Activated gamma-delta T cell (primary cell): ENCODE results near the gene POU2F1.
"Not testable (repeated sequence)": the region's sequence is repeated elsewhere in the genome, so short reads cannot be mapped to it uniquely, and the experiment has no call there.

Experiments
- DNase-seq: peaks from one replicate; lab custom pipeline; 2025; lab: John Stamatoyannopoulos, UW

The POU2F1 gene

DNA sequence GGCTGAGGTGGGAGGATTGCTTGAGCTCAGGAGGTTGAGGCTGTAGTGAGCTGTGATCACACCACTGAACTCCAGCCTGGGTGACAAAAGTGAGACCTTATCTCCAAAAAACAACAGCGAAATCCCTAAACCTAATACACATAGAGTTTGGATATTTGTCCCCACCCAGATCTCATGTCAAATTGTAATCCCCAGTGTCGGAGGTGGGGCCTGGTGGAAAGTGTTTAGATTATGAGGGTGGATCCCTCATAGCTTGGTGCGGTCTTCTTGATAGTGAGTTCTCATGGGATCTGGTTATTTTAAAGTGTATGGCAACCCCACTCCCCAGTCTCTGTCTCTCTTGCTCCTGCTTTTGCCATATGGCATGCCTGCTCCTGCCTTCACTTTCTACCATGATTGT is 94.0 kb downstream of the POU2F1 start:
- no peak for DNase-seq

- no peak for DNase-seq
Measured at GRCh38 chr1:167317463-167317862, 96.8 kb downstream of the POU2F1 start.

DNA sequence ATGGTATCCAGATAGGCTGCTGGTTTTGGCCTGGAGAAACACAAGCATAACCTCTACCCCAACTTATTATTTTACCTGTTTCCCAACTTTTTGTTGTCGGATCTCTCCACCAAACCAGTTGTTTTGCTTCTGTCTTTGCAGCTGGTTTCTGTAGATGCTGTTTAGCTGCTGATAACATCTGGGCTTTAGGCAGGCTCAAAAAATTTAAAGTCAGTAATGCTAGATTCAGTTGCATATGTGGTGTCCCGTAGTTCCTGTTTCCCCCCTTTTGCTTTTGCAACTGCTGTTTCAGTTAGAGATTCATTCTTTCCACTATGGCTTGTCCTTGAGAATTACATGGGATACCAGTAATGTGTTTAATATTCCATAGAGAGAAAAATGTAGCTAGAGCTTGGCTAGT is 98.5 kb downstream of the POU2F1 start:
- DNase-seq = not testable (repeated sequence)

DNA sequence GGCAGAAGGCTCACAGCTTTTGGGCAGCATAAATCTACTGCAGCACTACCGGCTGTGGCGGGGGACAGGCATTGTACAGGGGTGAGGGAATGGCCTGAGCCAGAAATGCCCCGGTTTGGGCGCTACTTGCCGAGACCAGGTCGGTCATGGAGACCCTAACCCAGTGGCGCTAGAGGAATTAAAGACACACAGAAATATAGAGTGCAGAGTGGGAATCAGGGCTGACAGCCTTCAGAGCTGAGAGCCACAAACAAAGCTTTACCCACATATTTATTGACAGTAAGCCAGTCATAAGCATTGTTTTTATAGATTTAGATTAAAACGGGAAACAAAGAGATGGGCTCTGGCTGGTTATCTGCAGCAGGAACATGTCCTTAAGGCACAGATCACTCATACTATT is 101.8 kb downstream of the POU2F1 start:
- no peak for DNase-seq

DNA sequence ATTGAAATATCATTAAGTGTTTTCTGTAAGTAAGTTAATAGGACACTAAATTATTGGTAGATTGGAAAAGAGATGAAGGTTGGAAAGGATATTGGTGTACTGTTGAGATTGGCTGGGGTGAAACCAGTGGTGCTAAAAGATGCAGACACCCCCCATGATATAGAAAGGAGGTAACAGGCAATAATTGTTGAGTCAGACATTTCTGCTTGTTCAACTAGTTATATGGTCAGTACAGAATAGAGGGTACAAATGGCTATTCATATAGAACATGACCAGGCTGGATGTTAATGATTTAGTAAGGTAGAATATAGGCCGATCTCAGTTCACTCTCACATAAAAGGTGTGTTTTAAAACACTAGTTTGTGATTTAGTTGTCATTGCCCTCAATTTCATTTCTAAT is 104.5 kb downstream of the POU2F1 start:
- no peak for DNase-seq

GRCh38 chr1:167328306-167328815 is 107.7 kb downstream of the POU2F1 start:
- DNase-seq = no peak

- no peak for DNase-seq
Measured at GRCh38 chr1:167328816-167329483, 108.3 kb downstream of the POU2F1 start.

DNA sequence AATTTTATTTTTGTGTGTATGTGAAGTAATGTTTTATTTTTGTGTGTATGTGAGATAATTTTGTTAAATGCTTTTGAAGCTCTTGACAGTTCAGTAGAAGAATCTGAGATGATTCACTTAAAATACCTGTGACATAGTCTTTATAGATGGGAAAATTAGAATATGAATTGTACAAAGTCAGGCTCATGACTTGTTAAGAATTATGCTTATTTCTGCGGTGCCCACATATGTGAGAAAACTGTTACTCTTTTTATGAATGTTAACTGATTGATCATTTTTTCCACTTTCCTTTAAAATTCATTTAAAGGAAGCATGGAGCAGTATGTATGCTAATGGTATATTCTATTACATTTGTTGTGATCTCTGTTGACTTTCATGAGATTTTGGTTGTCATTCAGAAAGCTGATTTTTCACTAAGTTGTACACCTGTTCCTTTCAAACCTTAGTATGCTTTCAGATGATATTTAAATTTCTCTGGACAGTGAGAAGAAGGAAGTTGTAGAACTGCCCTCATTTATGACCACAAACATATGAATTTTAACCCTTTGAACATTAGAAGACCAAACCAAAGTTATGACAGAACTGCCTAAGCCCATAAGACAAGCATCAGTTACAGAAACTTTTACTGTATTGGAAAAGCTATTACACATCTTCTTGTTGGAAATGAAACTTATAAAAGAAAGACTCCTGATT is 110.1 kb downstream of the POU2F1 start:
- DNase-seq = no peak

DNA sequence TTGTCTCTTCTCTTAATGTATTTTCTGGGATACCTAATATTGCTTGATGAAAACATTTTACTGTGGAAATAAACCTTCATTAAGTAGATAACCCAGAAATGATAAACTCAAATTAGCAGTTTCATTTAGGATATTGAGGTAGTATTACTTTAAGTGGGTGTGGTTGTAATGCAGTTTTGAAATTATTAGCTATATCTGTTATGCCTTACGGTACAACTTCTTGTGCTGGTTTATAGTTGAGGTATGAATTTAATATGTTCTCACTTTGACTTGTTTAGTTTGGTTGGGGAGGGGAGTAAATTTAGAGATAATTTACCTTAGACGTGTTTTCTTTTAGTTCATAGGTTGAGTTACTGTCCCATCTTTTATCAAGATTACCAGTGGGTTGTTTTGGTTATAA is 111.0 kb downstream of the POU2F1 start:
- DNase-seq = no peak

DNA sequence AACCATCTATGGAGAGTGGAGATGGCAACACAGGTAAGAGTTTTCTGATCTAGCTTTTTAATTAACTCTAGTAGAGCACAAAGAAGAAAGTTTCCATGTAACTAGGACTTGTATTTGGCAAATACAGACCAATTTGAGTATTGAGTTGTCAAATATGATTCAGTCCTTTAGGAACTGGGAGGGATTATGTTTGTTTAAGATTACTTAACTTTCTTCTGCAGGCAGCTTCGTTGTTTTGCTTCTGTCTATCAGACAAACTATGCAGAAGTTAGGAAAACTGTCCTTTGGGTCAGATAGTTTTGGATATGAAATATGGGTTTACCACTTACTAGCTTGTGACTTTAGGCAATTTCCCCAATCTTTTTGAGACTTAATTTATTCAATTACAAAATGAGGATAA is 111.8 kb downstream of the POU2F1 start:
- DNase-seq = no peak

DNA sequence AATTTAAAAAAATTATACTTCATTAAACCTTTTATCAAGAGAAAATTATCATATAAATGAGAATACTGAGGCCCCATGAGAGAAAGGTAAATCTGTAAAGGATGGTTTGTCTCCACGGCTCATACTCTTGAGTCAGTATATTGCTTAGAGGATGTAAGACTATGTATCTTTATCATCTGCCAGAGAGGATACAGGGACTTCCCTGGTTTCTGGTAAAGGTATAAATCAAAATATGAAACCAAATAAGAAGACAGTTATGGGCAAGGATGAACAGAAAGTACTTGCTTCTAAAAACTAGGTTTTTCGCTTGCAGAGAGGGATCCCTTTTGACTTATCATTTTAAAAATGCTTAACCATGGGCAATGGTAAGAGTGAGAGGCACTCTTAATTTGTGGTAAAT is 112.4 kb downstream of the POU2F1 start:
- DNase-seq = no peak

DNA sequence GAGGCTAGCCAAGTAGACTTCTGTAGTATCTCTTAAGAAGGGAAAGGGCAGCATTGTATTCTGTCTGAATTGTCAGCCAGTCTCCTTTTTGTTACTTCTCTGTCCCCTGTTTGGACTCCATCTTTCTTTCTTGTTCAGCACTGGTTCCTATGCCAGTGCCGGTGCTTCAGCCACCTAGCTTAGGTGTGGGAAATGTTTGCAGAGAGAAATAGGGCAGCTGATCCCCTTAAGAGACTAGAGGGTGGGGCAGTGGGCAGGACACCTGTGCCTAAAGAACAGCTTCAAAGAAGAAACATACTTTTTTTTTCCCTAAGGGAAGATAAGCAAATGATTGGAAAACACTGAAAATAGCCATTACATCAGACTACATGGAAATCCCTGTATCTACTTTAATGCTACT is 113.0 kb downstream of the POU2F1 start:
- DNase-seq = no peak

GRCh38 chr1:167339405-167339804 is 118.7 kb downstream of the POU2F1 start:
- DNase-seq = no peak

DNA sequence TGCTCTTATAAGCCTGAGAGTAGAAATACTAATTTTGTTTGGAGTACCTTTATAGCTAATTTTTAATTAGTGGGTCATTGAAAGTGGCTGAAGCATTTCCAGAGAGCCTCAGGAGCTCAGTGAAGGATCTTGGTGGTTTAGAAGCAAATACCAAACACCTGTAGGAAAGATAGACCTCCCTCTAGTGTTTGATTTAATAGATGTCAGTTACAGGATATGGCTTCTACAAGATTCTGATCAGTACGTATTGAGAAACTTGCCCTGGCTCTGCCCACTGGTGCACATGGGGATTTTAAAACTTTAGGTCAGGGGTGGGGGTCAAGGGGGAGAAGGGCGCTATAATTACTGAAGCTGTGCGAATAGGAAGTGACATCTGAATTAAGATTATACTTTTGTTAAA is 122.2 kb downstream of the POU2F1 start:
- DNase-seq = no peak

- no peak for DNase-seq
Measured at GRCh38 chr1:167344112-167344511, 123.4 kb downstream of the POU2F1 start.

DNA sequence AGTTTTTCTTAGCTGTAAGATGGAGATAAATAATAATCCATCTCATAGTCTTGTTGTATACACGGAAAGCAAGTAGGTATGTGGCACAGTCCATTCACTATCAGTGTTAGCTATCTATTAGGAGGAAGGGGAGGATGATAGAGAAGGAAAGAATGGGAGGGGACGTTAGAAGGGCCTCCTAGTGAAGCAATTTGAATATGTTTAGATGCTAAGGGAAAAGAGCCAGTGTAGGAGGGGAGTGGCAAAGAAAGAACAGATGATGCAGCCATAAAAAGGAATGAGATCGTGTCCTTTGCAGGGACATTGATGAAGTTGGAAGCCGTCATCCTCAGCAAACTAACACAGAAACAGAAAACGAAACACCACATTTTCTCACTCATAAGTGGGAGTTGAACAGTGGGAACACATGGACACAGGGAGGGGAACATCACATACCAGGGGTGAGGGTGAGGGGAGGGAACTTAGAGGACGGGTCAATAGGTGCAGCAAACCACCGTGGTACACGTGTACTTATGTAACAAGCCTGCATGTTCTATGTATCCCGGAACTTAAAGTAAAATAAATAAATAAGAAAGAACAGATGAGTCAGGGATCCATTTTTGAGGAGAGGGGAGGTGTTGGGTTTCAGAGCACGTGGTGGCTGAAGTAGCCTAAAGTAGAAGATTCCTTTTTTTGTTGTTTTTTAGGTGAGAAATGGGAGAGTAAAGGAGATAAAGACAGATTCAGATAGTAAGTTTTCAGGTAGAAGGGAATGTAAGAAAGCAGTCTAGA is 124.1 kb downstream of the POU2F1 start:
- no peak for DNase-seq

DNA sequence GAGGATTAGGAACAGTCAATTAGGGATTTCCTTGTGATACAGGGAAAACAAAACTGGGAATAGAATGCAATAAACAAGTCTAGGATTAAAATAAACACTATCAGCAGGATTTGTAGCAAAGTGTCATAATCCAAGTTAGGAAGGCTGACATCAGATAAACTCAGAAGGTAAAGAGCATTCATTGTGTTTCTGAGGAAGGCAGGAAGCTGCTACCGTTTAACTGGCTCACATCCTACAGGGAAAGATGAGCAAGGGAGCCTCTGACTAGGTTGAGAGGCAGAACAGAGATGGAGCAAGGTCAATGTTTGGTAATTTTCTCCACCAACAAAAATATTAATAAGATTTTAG is 124.7 kb downstream of the POU2F1 start:
- DNase-seq = no peak

DNA sequence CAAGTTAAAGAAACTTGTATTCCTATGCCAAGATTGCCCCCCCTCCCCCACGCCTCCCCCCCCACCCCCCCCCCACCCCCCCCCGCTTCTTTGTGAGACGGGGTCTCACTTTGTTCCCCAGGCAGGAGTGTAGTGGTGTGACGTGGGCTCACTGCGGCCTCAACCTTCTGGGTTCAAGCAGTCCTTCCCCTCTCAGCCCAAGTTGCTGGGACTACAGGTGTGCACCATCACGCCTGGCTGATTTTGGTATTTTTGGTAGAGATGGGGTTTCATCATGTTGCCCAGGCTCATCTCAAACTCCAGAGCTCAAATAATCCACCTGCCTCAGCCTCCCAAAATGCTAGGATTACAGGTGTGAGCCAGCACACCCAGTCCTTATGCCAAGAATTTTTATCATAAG is 136.6 kb downstream of the POU2F1 start:
- no peak for DNase-seq

GRCh38 chr1:167359295-167359694 is 138.6 kb downstream of the POU2F1 start:
- no peak for DNase-seq

DNA sequence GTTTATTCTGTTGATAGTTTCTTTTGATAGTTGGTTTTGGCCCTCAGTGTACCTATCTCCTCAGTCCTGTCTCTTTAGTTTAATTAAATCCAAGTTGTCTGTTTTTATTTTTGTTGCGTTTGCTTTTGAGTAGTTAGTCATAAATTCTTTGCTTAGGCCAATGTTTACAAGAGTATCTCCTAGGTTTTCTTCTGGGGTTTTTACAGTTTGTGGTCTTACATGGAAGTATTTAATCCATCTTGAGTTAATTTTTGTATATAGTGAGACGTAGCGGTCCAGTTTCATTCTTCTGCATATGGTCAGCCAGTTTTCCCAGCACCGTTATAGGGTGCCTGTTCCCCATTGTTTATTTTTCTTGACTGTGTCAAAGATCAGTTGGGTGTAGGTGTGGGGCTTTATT is 139.4 kb downstream of the POU2F1 start:
- DNase-seq = no peak

DNA sequence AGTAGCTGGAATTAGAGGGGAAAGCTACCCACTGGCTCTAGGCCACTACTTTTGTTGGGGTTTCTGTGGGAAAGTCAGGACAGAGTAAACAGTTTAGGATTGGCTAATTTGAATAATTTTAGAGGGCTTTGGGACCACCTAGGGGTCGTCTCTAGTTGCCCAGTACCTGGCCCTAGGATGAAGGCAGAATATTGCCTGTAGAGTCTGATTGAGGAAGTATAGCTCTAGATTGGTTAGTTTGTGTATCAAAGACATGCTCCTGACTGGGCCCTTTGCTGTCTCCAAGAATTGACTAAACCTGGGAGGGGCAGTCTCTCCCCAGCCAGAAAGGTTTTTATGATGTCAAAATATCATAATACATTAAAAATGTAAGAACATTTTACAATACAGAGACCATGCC is 142.0 kb downstream of the POU2F1 start:
- no peak for DNase-seq

DNA sequence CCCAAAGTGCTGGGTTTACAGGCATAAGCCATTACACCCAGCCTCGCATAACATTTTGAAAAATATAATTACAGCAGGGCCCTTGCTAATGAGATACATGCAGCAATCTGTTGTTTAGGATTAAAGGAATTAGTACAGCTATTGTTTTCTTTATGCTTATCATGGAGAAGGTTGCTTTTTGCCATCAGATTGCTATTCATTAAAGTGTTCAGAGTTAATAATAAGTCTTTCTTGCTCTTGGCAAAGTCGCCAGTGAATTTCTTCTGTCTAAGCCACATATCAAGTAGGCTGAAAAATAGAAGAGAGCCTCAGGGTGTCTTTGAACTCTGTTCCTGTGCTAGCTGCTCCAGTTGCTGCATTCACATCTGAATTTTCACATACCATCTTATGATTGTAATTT is 144.1 kb downstream of the POU2F1 start:
- no peak for DNase-seq

DNA sequence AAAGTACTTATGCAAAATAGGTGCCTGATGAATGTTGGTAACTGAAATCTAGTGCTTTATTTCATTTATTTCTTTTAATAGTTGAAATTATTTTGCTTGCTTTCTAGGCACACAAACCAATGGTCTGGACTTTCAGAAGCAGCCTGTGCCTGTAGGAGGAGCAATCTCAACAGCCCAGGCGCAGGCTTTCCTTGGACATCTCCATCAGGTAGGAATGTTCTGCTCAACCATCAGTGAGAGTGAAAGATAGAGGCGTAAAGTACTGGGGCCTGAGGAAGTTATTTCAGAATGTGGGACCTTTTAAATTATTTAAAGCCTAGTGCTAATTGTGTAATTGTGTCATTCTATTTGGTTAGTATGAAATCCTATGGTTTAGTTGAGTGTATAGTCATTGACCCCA is 144.7 kb downstream of the POU2F1 start:
- DNase-seq = no peak
